OCI-LY7 (cell line): ENCODE measurements around the gene ANKRD11.

Experiments used
- CTCF ChIP-seq: fragments of 200-600 bp; sonication (generic); conservative IDR thresholded peaks from 2 replicates; pipeline ENCODE4 v1.5.1; 2014; ENCODE audit warnings: mild to moderate bottlenecking, antibody characterized with exemption, low read length, moderate library complexity, mixed read lengths
- EZH2phosphoT487 ChIP-seq: fragments of 200-600 bp; sonication (generic); IDR thresholded peaks from 2 replicates; pipeline ENCODE4 v1.6.1; 2018; ENCODE audit warnings: low read depth, borderline replicate concordance, mild to moderate bottlenecking, mixed run types, antibody characterized with exemption, low read length, moderate library complexity, mixed read lengths

GRCh38 chr16:89412811-89413210, 77.5 kb downstream of the ANKRD11 start:
- TF ChIP-seq CTCF (no peak), EZH2phosphoT487 (no peak)
